Pancreas (tissue), 10 donors: Measurements from ENCODE around the gene KIF16B. TPM values are rescaled to one million over a fixed set of nuclear protein-coding genes. Genes with fewer than 3 reads are reported as not detected.

ENCODE experiments used
- ATAC-seq, 4 donors: fragments of 200-7000 bp; cut with Tn5 transposase; one replicate each; pipeline versions ENCODE4 v1.8.0 to v1.9.1; 2020; ENCODE audit warnings: mild to moderate bottlenecking in 4 of 4, moderate library complexity in 4 of 4
- DNase-seq, 6 donors: peaks; one replicate each; pipeline ENCODE4 v3.0.0-alpha.2; 2020
- FAIRE-seq: peaks from 2 replicates; lab custom pipeline; 2012; peaks lifted over from hg19 to GRCh38; lab: Jason Lieb, UNC
- H3K27ac ChIP-seq, 4 donors: fragments of 200-600 bp; sonication (generic); 1 replicate in 3 of 4; 2 replicates in 1 of 4; pipeline versions ENCODE4 v1.5.0 to v1.8.0; 2020
- H3K27me3 ChIP-seq, 4 donors: fragments of 200-600 bp; one replicate each; pipeline ENCODE4 v1.8.0; 2021
- H3K36me3 ChIP-seq, 3 donors: fragments of 200-600 bp; sonication (generic) in 1 of 3; one replicate each; pipeline versions ENCODE4 v1.5.0 to v1.8.0; 2020 to 2021
- H3K4me1 ChIP-seq, 3 donors: fragments of 200-600 bp; one replicate each; pipeline ENCODE4 v1.8.0; 2021
- H3K4me3 ChIP-seq, 4 donors: fragments of 200-600 bp; sonication (generic) in 2 of 4; one replicate each; pipeline versions ENCODE4 v1.5.0 to v1.8.0; 2020 to 2021
- H3K9me3 ChIP-seq, 4 donors: fragments of 200-600 bp; one replicate each; pipeline ENCODE4 v1.8.0; 2021
- CTCF ChIP-seq, 4 donors: fragments of 200-600 bp; sonication (generic) in 3 of 4; IDR thresholded peaks; one replicate each; pipeline versions ENCODE4 v1.5.0 to v1.8.0; 2021; ENCODE audit warnings: antibody characterized with exemption in 4 of 4
- WGBS, 2 donors: extraction: QIAGEN DNeasy Blood & Tissue Kit; methylation state at CpG; one replicate each; pipeline ENCODE4 v1.1.7; 2013; 5-methylcytosine and 5-hydroxymethylcytosine counted together
- intact Hi-C, 3 donors: fragments of 100-400 bp; cut with DNase I; formaldehyde crosslinking; loops; one replicate each; pipeline versions ENCODE4 v1.11.1 to v1.14.2; 2022
- polyA plus RNA-seq, 2 donors: library from polyadenylated mRNA; stranded (reverse); fragments of 200-250 nt; gene quantifications; one replicate each; pipeline ENCODE4 v1.2.3, GENCODE V29; 2013
- total RNA-seq, 6 donors: library from RNA; stranded (reverse); fragmentation: NEBNext Ultra II Directional in 4 of 6; extraction: Animal tissue kit (Norgen Biotek cat#: 25700) in 4 of 6; gene quantifications; one replicate each; pipeline versions ENCODE4 v1.2.1 to v1.2.4, GENCODE V29; 2021 to 2023
- donor health status: healthy with polysubstance abuse.
- donor health status: DM: no; HTN: no; CAD: no; lungs with moderate emphysema.
- donor health status: DM: no; HTN: no; CAD: no.
- donor health status: control.
- donor health status: control.
- donor health status: Bipolar disorder and iron deficiency.
- donor health status: DM: yes; HTN: yes; CAD: no.
- donor health status: DM: no; HTN: no; CAD: no.
- donor health status: DM: no; HTN: no; CAD: no.
- donor health status: DM: yes; HTN: yes; CAD: no.

The KIF16B gene
- total and polyA plus RNA-seq, 8 donors: 4.4 to 12.2 (median 7.3) TPM

GRCh38 chr20:16412906-16413305 is 160.3 kb downstream of the KIF16B start:
- ATAC-seq (no peak), DNase-seq (no peak), FAIRE-seq (no peak)
- Histone ChIP-seq H3K4me3 (no peak overlapping the region), H3K27me3 (no peaks in the 10 kb centered on the region), H3K4me1 (no peaks in the 10 kb centered on the region), H3K9me3 (no peaks in the 10 kb centered on the region), H3K36me3 (no peaks in the 10 kb centered on the region), H3K27ac (no peak overlapping the region)
- intact Hi-C loops: no loop called here
- no peak for TF ChIP-seq CTCF (IDR thresholded peaks at IDR 0.05)
- 84 to 87% methylated on average over 1 of the region's 1 CpG for WGBS, 2 donors

GRCh38 chr20:16411361-16411760 is 161.9 kb downstream of the KIF16B start:
- Histone ChIP-seq H3K27ac (no peak overlapping the region), H3K4me1 (no peaks in the 10 kb centered on the region), H3K27me3 (no peaks in the 10 kb centered on the region), H3K9me3 (no peaks in the 10 kb centered on the region), H3K36me3 (no peaks in the 10 kb centered on the region), H3K4me3 (no peak overlapping the region)
- no peak for ATAC-seq
- intact Hi-C loops: no loop called here
- DNase-seq: no peak
- FAIRE-seq: no peak
- WGBS, 2 donors: 97 to 100% methylated on average over 3 of the region's 3 CpGs
- TF ChIP-seq CTCF (IDR thresholded peaks at IDR 0.05): no peak

GRCh38 chr20:16410626-16411025 is 162.6 kb downstream of the KIF16B start:
- no peak for ATAC-seq
- Histone ChIP-seq H3K27me3 (no peaks in the 10 kb centered on the region), H3K27ac (no peak overlapping the region), H3K36me3 (peaks cover 0 to 2% (median 0%) of the 10 kb centered on the region in 3 donors), H3K9me3 (no peaks in the 10 kb centered on the region), H3K4me3 (no peak overlapping the region), H3K4me1 (no peaks in the 10 kb centered on the region)
- intact Hi-C loops: no loop called here
- DNase-seq: no peak
- no peak for TF ChIP-seq CTCF (IDR thresholded peaks at IDR 0.05)
- FAIRE-seq: no peak
- 94 to 98% methylated on average over 3 of the region's 3 CpGs for WGBS, 2 donors

GRCh38 chr20:16408981-16409380 is 164.3 kb downstream of the KIF16B start:
- H3K27me3 ChIP-seq: no peaks in the 10 kb centered on the region
- no peaks in the 10 kb centered on the region for H3K4me1 ChIP-seq
- H3K4me3 ChIP-seq: no peak overlapping the region
- DNase-seq (no peak), ATAC-seq (no peak), FAIRE-seq (no peak)
- intact Hi-C loops: no loop called here
- H3K27ac ChIP-seq: no peak overlapping the region
- no peaks in the 10 kb centered on the region for H3K9me3 ChIP-seq
- 75 to 94% methylated on average over 1 of the region's 1 CpG for WGBS, 2 donors
- H3K36me3 ChIP-seq: peaks cover 0 to 6% (median 5%) of the 10 kb centered on the region in 3 donors
- no peak for TF ChIP-seq CTCF (IDR thresholded peaks at IDR 0.05)

GRCh38 chr20:16407251-16408067 is 165.8 kb downstream of the KIF16B start:
- peak in 2 of 4 donors; percentile 18 to 68 for ATAC-seq
- intact Hi-C loops: no loop called here
- H3K4me1 ChIP-seq: no peaks in the 10 kb centered on the region
- H3K4me3 ChIP-seq: no peak overlapping the region
- H3K36me3 ChIP-seq: peaks cover 0 to 6% (median 5%) of the 10 kb centered on the region in 3 donors
- no peak for FAIRE-seq
- DNase-seq: no peak
- H3K27ac ChIP-seq: no peak overlapping the region
- no peak for TF ChIP-seq CTCF (IDR thresholded peaks at IDR 0.05)
- no peaks in the 10 kb centered on the region for H3K9me3 ChIP-seq
- no peaks in the 10 kb centered on the region for H3K27me3 ChIP-seq
- 85 to 91% methylated on average over 5 of the region's 5 CpGs for WGBS, 2 donors
